Neural progenitor cell (in vitro differentiated cells): ENCODE measurements around the gene SNRPB. TPM values are rescaled to one million over a fixed set of nuclear protein-coding genes. Genes with fewer than 3 reads are reported as not detected.

Source experiments
- DNase-seq: peaks from one replicate; pipeline ENCODE4 v3.0.0-alpha.2; 2016; ENCODE audit warnings: low spot score
- H2AFZ ChIP-seq: fragments of 200-600 bp; sonication (generic); replicated peaks from 2 replicates; pipeline ENCODE4 v1.6.1; 2016; ENCODE audit warnings: antibody characterized with exemption
- H3F3A ChIP-seq: fragments of 200-600 bp; sonication (generic); 2 replicates; pipeline ENCODE4 v1.6.1; 2016; ENCODE audit warnings: antibody characterized with exemption, low read depth
- H3K27ac ChIP-seq: fragments of 200-600 bp; sonication (generic); 2 replicates; pipeline ENCODE4 v1.5.1; 2016; ENCODE audit warnings: mild to moderate bottlenecking
- H3K27me3 ChIP-seq: fragments of 200-600 bp; sonication (generic); 2 replicates; pipeline ENCODE4 v1.6.1; 2016; ENCODE audit warnings: mild to moderate bottlenecking, moderate library complexity
- H3K36me3 ChIP-seq: fragments of 200-600 bp; sonication (generic); 2 replicates; pipeline ENCODE4 v1.5.1; 2016
- H3K4me1 ChIP-seq: fragments of 200-600 bp; sonication (generic); 2 replicates; pipeline ENCODE4 v1.6.1; 2016; ENCODE audit warnings: mixed run types
- H3K4me2 ChIP-seq: fragments of 200-600 bp; sonication (generic); 2 replicates; pipeline ENCODE4 v1.6.1; 2016
- H3K4me3 ChIP-seq: fragments of 200-600 bp; sonication (generic); 2 replicates; pipeline ENCODE4 v1.5.1; 2016
- H3K79me2 ChIP-seq: fragments of 200-600 bp; sonication (generic); 2 replicates; pipeline ENCODE4 v1.6.1; 2016; ENCODE audit warnings: low read depth
- H3K9ac ChIP-seq: fragments of 200-600 bp; sonication (generic); 2 replicates; pipeline ENCODE4 v1.6.1; 2016
- H3K9me3 ChIP-seq: fragments of 200-600 bp; sonication (generic); 2 replicates; pipeline ENCODE4 v1.5.1; 2016; ENCODE audit warnings: low read depth
- H4K20me1 ChIP-seq: fragments of 200-600 bp; sonication (generic); 2 replicates; pipeline ENCODE4 v1.6.1; 2016; ENCODE audit warnings: low read depth
- H3K27ac Mint-ChIP-seq: 3 replicates; pipeline ENCODE4 v1.8.0; 2021; ENCODE audit warnings: mixed read lengths
- H3K27me3 Mint-ChIP-seq: 2 replicates; pipeline ENCODE4 v1.8.0; 2022; ENCODE audit warnings: low read depth, mild to moderate bottlenecking, inconsistent platforms, moderate library complexity, mixed read lengths; ENCODE audit not compliant: insufficient read depth
- H3K36me3 Mint-ChIP-seq: 3 replicates; pipeline ENCODE4 v1.8.0; 2021; ENCODE audit warnings: mixed read lengths
- H3K4me1 Mint-ChIP-seq: 3 replicates; pipeline ENCODE4 v1.8.0; 2021; ENCODE audit warnings: mixed read lengths
- H3K4me3 Mint-ChIP-seq: 3 replicates; pipeline ENCODE4 v1.8.0; 2021; ENCODE audit warnings: mild to moderate bottlenecking, moderate library complexity, mixed read lengths
- H3K9me3 Mint-ChIP-seq: 3 replicates; pipeline ENCODE4 v1.8.0; 2020; ENCODE audit warnings: mixed read lengths
- EZH2 ChIP-seq: fragments of 200-600 bp; sonication (generic); IDR thresholded peaks from 2 replicates; pipeline ENCODE4 v1.6.1; 2017; ENCODE audit warnings: antibody characterized with exemption, mild to moderate bottlenecking, moderate library complexity
- EZH2phosphoT487 ChIP-seq: fragments of 200-600 bp; sonication (generic); IDR thresholded peaks from 2 replicates; pipeline ENCODE4 v1.6.1; 2017; ENCODE audit warnings: antibody characterized with exemption
- total RNA-seq: library from RNA; depleted of rRNA; stranded (reverse); fragments of >200 nt; gene quantifications from 2 replicates; pipeline ENCODE4 v1.2.3, GENCODE V29; 2015; ENCODE audit warnings: low replicate concordance
- TF ChIP-seq, protein P1 (sequence below): fragments of 200-600 bp; sonication (generic); IDR thresholded peaks from 2 replicates; pipeline ENCODE4 v1.5.1; 2017; ENCODE audit warnings: antibody characterized with exemption, mild to moderate bottlenecking

Gene SNRPB
- total RNA-seq, 1 donor from 2014 or later = 323 TPM

DNA sequence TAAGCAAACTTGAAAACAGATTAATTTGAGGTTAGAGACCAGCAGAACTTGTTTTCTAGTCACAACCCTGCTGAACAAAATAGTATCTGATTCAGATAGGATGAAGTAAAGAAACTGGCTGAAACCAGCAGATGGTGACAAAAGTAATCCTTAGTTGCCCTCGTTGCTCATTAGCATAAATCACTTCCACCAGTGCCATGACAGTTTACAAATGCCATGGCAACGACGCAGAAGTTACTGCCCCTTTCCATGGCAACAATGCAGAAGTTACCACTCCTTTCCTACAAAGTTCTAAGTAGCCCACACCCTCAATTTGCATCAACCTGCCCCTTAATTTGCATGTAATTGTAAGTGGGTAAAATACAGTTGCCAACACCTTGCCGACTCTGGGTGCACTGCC is 23.7 kb downstream of the SNRPB start:
- H3K27ac Mint-ChIP-seq = no peak overlapping the region
- Histone ChIP-seq H4K20me1 (no peaks in the 10 kb centered on the region), H3K27ac (no peak overlapping the region), H3K36me3 (no peaks in the 10 kb centered on the region), H3F3A (no peaks in the 10 kb centered on the region), H3K4me2 (no peak overlapping the region), H3K4me1 (no peaks in the 10 kb centered on the region), H2AFZ (no peak overlapping the region), H3K79me2 (no peaks in the 10 kb centered on the region), H3K27me3 (no peaks in the 10 kb centered on the region), H3K4me3 (no peak overlapping the region), H3K9ac (no peak overlapping the region), H3K9me3 (no peaks in the 10 kb centered on the region)
- peaks cover 2% of the 10 kb centered on the region for H3K27me3 Mint-ChIP-seq
- DNase-seq = peak; percentile 34
- H3K4me1 Mint-ChIP-seq = no peaks in the 10 kb centered on the region
- no peaks in the 10 kb centered on the region for H3K9me3 Mint-ChIP-seq
- H3K4me3 Mint-ChIP-seq = no peak overlapping the region
- TF ChIP-seq, protein P1, sequence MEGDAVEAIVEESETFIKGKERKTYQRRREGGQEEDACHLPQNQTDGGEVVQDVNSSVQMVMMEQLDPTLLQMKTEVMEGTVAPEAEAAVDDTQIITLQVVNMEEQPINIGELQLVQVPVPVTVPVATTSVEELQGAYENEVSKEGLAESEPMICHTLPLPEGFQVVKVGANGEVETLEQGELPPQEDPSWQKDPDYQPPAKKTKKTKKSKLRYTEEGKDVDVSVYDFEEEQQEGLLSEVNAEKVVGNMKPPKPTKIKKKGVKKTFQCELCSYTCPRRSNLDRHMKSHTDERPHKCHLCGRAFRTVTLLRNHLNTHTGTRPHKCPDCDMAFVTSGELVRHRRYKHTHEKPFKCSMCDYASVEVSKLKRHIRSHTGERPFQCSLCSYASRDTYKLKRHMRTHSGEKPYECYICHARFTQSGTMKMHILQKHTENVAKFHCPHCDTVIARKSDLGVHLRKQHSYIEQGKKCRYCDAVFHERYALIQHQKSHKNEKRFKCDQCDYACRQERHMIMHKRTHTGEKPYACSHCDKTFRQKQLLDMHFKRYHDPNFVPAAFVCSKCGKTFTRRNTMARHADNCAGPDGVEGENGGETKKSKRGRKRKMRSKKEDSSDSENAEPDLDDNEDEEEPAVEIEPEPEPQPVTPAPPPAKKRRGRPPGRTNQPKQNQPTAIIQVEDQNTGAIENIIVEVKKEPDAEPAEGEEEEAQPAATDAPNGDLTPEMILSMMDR = no peak
- TF ChIP-seq EZH2phosphoT487 = no peak
- no peak for TF ChIP-seq EZH2
- H3K36me3 Mint-ChIP-seq = no peaks in the 10 kb centered on the region

DNA sequence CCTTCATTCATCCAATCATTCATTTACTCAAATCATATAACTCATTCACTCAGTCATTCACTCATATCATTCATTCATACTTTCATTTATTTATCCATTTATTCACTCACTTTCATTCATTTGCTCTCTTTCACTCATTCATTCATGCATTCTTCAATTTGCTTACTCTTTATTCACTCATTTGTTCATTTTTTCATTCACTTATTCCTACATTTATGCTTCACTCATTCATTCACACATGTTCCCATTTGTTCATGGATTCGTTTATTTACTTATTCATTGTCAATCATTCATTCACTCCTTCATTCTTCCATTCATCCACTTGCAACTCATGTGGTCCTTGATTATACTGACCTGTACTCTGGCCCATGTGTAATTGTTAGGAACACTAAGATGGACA is 39.4 kb downstream of the SNRPB start:
- Mint-ChIP-seq H3K4me1 (no peaks in the 10 kb centered on the region), H3K9me3 (no peaks in the 10 kb centered on the region), H3K27me3 (peaks cover 2% of the 10 kb centered on the region), H3K4me3 (no peak overlapping the region), H3K36me3 (no peaks in the 10 kb centered on the region), H3K27ac (no peak overlapping the region)
- Histone ChIP-seq H3F3A (no peaks in the 10 kb centered on the region), H3K36me3 (no peaks in the 10 kb centered on the region), H3K9me3 (no peaks in the 10 kb centered on the region), H3K27me3 (peaks cover 15% of the 10 kb centered on the region), H3K27ac (no peak overlapping the region), H3K79me2 (no peaks in the 10 kb centered on the region), H3K9ac (no peak overlapping the region), H4K20me1 (no peaks in the 10 kb centered on the region), H2AFZ (no peak overlapping the region), H3K4me2 (no peak overlapping the region), H3K4me1 (no peaks in the 10 kb centered on the region), H3K4me3 (no peak overlapping the region)
- no peak for TF ChIP-seq EZH2phosphoT487
- TF ChIP-seq, protein P1 = no peak
- no peak for TF ChIP-seq EZH2
- no peak for DNase-seq

DNA sequence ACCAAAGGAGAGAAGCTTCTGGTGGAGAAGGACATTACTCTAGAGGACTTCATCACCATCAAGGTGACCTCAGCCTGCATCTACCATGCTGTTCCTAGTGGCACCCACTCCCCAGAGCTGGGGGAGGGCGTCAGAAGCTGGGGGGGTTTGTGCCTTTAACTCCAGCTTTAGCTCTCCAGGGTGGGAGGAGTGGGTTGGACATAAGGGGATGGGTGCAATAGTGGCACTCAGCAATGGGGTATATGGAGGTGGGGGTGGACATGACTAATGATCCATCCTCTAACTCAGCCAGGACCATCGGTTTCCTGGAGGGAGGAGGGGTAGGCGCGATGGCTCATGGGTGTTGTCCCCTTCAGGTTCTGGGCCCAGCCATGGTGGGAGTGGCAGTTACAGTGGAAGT is 40.1 kb downstream of the SNRPB start:
- H3K27ac Mint-ChIP-seq = no peak overlapping the region
- no peaks in the 10 kb centered on the region for H3K36me3 Mint-ChIP-seq
- DNase-seq = no peak

More for the DNA sequence above, 40.1 kb downstream of the SNRPB start:
- H3K9me3 ChIP-seq = no peaks in the 10 kb centered on the region
- H3K27me3 ChIP-seq = peaks cover 19% of the 10 kb centered on the region
- H3K4me2 ChIP-seq = no peak overlapping the region
- H3K27me3 Mint-ChIP-seq = peaks cover 2% of the 10 kb centered on the region
- no peaks in the 10 kb centered on the region for H3K4me1 Mint-ChIP-seq
- H3K4me1 ChIP-seq = no peaks in the 10 kb centered on the region
- TF ChIP-seq, protein P1 = no peak
- TF ChIP-seq EZH2phosphoT487 (no peak), EZH2 (no peak)
- H3K27ac ChIP-seq = no peak overlapping the region
- H3K4me3 ChIP-seq = no peak overlapping the region
- no peak overlapping the region for H2AFZ ChIP-seq
- no peaks in the 10 kb centered on the region for H3K79me2 ChIP-seq
- H3K9me3 Mint-ChIP-seq = no peaks in the 10 kb centered on the region
- H3F3A ChIP-seq = no peaks in the 10 kb centered on the region
- no peaks in the 10 kb centered on the region for H3K36me3 ChIP-seq
- H4K20me1 ChIP-seq = no peaks in the 10 kb centered on the region
- no peak overlapping the region for H3K9ac ChIP-seq
- H3K4me3 Mint-ChIP-seq = no peak overlapping the region
